ENCODE data around the gene QPCT. TPM values are rescaled to one million over a fixed set of nuclear protein-coding genes. Genes with fewer than 3 reads are reported as not detected.

The QPCT gene
- total and polyA plus RNA-seq, 2 of the 4 experiments (the other 2 are of a cell fraction), result 1.9 to 2.2 TPM

GRCh38 chr2:37412231-37412630, 67.8 kb downstream of the QPCT start:
- H2BK120ac ChIP-seq (ENCODE audit: low read depth, low read length), result no peak overlapping the region
- H2BK20ac ChIP-seq (ENCODE audit: low read depth, low read length), result no peak overlapping the region
- H2AFZ ChIP-seq (replicated peaks; ENCODE audit: low read length, poor library complexity), result no peak overlapping the region
- 0 out of 2 replicates have a peak overlapping the region, but pooled peaks have one; percentile 24 for H3K23ac ChIP-seq (ENCODE audit: low read depth, low read length)
- no peak overlapping the region for H3K18ac ChIP-seq (ENCODE audit: low read depth, low read length)
- in situ Hi-C loops (cut with MboI; ENCODE audit: low sequenced_read_pairs), result loop anchor here (5.0 kb wide), 2 partner anchors 240 to 420 kb away; no protein-coding TSS in a partner anchor
- no peak overlapping the region for H3K56ac ChIP-seq (ENCODE audit: extremely low read depth, insufficient read depth, low read length)
- H3K4me1 ChIP-seq (ENCODE audit: control insufficient read depth, insufficient read depth, low read length), result peaks cover 8% of the 10 kb centered on the region
- H3K9me1 ChIP-seq (ENCODE audit: insufficient read depth, low read length), result no peaks in the 10 kb centered on the region; the same call in 1 of the 2 replicates
- H3K79me1 ChIP-seq (ENCODE audit: low read depth in 1 of 2, low read length in 2 of 2), result peaks cover 0 to 15% of the 10 kb centered on the region in 2 experiments; a peak in 1 of 4 replicates
- no peak overlapping the region; the same call in 2 of the 3 replicates for H2BK15ac ChIP-seq (ENCODE audit: low read depth, low read length)
- peak overlapping the region; percentile 71 for H2AK5ac ChIP-seq (ENCODE audit: low read depth, low read length)
- no peaks in the 10 kb centered on the region for H3K27me3 ChIP-seq (ENCODE audit: control insufficient read depth, insufficient read depth, low read length)
- H3K14ac ChIP-seq (replicated peaks; ENCODE audit: low read depth, low read length), result no peak overlapping the region
- ChIA-PET POLR2A (ENCODE audit: unreplicated experiment) (no interaction called here), CTCF (interaction anchor here (1.0 kb wide), 1 partner anchor 465 kb away, joined by 7 read pairs; no protein-coding TSS in a partner anchor)
- 100% methylated on average over 1 of the region's 6 CpGs; no CpG with 5 or more reads in 1 of the 2 experiments for WGBS, 2 experiments (ENCODE audit: extremely low coverage in 2 of 2, insufficient read length in 1 of 2)
- TF ChIP-seq ELK1 (IDR thresholded peaks at IDR 0.05; ENCODE audit: borderline replicate concordance, low read depth, low read length) (no peak), MAZ (IDR thresholded peaks at IDR 0.05; ENCODE audit: borderline replicate concordance, low read depth, low read length) (no peak), RCOR1 (IDR thresholded peaks at IDR 0.05; ENCODE audit: insufficient replicate concordance, low read length) (no peak), POLR2A (IDR thresholded peaks at IDR 0.05; ENCODE audit: low read depth, low read length) (no peak), NFE2L2 (IDR thresholded peaks at IDR 0.05; ENCODE audit: low read depth, low read length) (no peak), RFX5 (IDR thresholded peaks at IDR 0.05; ENCODE audit: low read depth, low read length) (no peak), USF2 (IDR thresholded peaks at IDR 0.05; ENCODE audit: low read depth, low read length) (no peak), MAFK (IDR thresholded peaks at IDR 0.05; ENCODE audit: low read depth, low read length) (no peak), CEBPB (IDR thresholded peaks at IDR 0.05; ENCODE audit: low read depth, low read length) (no peak), BHLHE40 (IDR thresholded peaks at IDR 0.05; ENCODE audit: low read depth, low read length) (no peak)
- no peak overlapping the region for H3K4me3 ChIP-seq (ENCODE audit: insufficient read depth, low read depth, low read length)
- no peaks in the 10 kb centered on the region for H3K9me3 ChIP-seq (ENCODE audit: control insufficient read depth, insufficient read depth, low read length)
- H2AK9ac ChIP-seq (replicated peaks; ENCODE audit: low read depth, low read length, poor library complexity), result no peak overlapping the region
- no peak overlapping the region for H3K9ac ChIP-seq (ENCODE audit: low read depth, low read length)
- H2BK5ac ChIP-seq (ENCODE audit: low read depth, low read length, poor library complexity, severe bottlenecking), result no peak overlapping the region
- H3K4me2 ChIP-seq (ENCODE audit: low read depth, low read length), result no peak overlapping the region
- DNase-seq, result no peak
- no peak overlapping the region for H4K8ac ChIP-seq (ENCODE audit: low read depth in 2 of 2, low read length in 2 of 2)
- intact Hi-C loops (cut with micrococcal nuclease), result no loop called here
- dilution Hi-C loops (cut with HindIII; ENCODE audit: low sequenced_read_pairs, unreplicated experiment), result no loop called here
- H3K36me3 ChIP-seq (ENCODE audit: control insufficient read depth, insufficient read depth, low read length), result no peaks in the 10 kb centered on the region
- no peak overlapping the region for H3K27ac ChIP-seq (ENCODE audit: insufficient read depth, low read length)
- no peak for ATAC-seq (ENCODE audit: low read depth)
- H4K5ac ChIP-seq (ENCODE audit: low read depth, low read length), result no peak overlapping the region
- 0 out of 2 replicates have a peak overlapping the region, but pooled peaks have one; percentile 7 for H4K91ac ChIP-seq (ENCODE audit: insufficient read depth, low read depth, low read length)
- H3K4ac ChIP-seq (ENCODE audit: low read depth, low read length), result no peak overlapping the region
- H4K20me1 ChIP-seq (ENCODE audit: insufficient read depth, low read length), result no peaks in the 10 kb centered on the region
- no TSS peak for BruUV-seq (replicated peaks)

Data from IMR-90 (cell line).